Posterior cingulate gyrus (tissue), 11 donors: ENCODE measurements around the gene SHB.
A peak's percentile ranks its signal among the peaks of the same experiment; 100 is the strongest.

Experiments used
- DNase-seq, 10 donors: peaks; one replicate each; pipeline versions ENCODE4 v3.0.0 to v3.0.0-alpha.2; 2020 to 2021; ENCODE audit warnings: mixed read lengths in 3 of 10
- intact Hi-C: fragments of 100-400 bp; cut with DNase I; formaldehyde crosslinking; loops from one replicate; pipeline ENCODE4 v1.15.1; 2023

The SHB gene

DNA sequence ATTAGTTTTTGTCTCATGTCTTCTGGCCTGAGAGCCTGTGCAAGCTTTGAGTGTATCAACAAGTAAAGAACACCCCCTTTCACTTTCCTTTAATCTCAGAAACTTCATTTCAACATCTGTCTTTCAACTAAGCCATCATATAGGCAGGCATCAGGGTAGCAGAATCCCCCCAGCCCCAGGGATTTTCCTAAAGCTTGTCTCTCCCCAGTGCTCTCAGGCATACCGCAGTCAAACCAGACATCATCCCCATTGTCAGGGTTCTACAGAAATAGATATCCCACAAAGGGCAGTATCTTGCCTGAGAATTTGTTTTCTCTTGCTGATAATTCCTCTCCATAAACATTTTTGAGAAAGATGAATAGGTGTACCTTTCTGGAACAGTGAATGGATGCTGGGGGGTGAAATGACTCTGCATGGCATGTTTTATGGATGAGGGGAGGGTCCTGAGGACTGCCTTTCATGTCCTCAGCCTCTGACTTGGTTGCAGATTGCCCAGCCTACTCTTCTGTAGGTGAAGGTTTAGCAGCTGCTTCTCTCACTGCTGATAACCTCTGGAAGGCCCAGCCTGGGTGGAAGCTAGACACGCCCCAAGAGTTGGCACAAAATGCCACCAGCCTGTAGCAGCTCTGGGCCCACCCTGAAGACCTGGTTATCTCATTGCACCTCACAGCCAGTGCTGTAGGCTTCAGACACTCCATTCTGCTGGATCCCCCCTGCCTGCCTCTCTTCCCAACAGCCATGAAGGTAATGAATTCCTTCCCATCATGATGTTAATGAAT lies 20.5 kb upstream of the SHB start:
- DNase-seq = no peak
- intact Hi-C loops = loop anchor here (10.0 kb wide), 2 partner anchors 245 to 275 kb away; no protein-coding TSS in a partner anchor

DNA sequence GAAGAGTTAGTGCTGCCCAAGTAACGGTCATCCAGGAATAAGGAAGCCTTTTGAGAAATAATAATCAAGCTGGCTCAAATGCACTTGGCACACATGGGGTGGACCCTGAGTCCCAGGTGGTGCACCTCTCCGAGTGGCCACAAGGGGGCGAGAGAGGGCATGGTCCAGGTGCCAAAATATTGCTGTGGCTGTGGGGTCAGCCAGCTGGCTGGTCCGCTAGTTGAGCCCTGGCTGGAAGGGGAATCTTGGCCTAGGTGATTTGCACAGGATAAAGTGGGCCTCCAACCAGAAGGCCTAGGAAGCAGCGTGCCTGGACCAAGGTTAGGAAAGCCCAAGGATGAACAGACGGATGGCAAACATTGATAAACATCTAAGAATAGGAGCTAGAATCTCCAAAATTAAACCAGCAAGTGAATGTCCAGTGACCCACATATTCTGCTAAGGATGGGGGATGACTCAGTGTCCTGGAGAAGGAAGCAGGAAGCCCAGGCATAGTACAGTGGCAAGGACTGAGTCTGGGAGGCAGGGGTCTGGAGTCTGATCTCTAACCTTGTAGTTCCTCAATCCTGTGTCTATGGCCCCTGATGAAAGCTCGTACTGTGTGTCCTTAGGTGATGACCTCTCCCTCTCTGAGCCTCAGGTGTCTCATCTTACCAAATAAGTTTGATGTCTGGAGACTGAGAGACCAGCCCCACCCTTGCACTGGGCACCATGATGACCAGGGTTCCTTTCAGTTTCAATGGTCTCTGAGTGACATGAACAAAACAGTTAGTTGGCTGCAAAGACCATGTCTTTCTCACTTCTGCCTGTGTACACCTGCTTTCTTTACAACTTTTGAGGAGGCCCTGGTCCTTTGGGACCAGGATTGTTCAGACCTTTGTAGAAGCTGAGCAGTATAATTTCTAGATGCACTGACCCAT lies 19.2 kb upstream of the SHB start:
- intact Hi-C loops = loop anchor here (10.0 kb wide), 1 partner anchor 277 kb away; no protein-coding TSS in a partner anchor
- DNase-seq = peak; percentile 36 to 96 (median 82)

DNA sequence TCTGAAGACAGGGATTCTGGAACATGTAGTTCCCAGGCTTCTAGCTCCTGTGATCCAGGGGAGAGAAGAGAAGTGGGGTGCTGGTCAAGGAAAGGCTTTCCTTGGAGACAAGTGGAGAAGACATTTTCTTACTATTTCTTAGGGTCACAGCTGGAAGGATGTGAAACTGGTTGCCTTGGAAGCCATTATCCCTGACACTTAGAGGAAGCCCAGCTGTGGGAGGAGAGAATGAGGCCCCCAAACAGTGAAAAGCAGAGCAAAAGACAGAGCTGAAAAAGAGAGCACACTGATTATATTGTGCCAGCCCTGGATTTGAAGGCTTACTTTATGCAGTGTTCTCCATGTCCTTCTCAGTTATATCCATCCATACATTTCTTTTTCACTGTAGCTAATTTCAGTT lies 17.5 kb upstream of the SHB start:
- DNase-seq = no peak
- intact Hi-C loops = loop anchor here (10.0 kb wide), 1 partner anchor 278 kb away; no protein-coding TSS in a partner anchor

DNA sequence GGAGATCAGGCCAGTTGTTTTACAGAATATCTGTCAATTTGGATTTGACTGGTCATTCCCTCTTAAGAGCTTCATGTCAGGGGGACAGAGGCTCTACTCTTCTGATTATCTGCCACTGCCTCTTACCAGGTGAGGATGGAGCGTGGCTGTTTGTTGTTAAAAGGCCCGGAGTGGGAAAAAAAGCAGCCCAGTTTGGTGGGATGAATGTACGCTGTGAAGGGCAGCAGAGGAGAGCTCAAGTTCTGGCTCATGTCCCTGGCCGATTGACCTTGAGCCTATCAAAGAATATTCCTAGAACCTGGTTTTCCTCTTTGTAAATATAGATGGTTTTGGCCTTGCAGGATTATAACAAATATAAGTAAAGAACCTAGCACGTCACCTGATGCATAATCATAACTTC lies 16.3 kb upstream of the SHB start:
- no peak for DNase-seq
- intact Hi-C loops = loop anchor here (10.0 kb wide), 1 partner anchor 279 kb away; no protein-coding TSS in a partner anchor

DNA sequence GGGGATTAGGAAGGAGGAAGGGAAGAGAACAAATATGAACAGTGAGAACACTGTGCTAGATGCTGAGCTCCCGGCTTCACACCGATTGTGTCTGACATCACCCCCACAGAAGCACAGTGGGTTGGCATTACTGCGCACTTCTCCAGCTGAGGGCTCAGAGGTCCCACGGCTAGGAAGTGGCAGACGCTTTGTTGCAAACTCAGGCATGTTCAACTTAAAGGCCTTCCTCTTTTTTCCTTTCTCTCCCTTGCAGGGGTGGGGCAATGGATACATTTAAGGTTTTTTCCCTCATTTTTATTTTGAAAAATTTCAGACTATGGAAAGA lies 15.5 kb upstream of the SHB start:
- intact Hi-C loops = loop anchor here (5.0 to 10.0 kb wide), 2 partner anchors 73 to 280 kb away; no protein-coding TSS in a partner anchor
- DNase-seq = peak in 5 of 10 donors; percentile 24 to 92 (median 41)

DNA sequence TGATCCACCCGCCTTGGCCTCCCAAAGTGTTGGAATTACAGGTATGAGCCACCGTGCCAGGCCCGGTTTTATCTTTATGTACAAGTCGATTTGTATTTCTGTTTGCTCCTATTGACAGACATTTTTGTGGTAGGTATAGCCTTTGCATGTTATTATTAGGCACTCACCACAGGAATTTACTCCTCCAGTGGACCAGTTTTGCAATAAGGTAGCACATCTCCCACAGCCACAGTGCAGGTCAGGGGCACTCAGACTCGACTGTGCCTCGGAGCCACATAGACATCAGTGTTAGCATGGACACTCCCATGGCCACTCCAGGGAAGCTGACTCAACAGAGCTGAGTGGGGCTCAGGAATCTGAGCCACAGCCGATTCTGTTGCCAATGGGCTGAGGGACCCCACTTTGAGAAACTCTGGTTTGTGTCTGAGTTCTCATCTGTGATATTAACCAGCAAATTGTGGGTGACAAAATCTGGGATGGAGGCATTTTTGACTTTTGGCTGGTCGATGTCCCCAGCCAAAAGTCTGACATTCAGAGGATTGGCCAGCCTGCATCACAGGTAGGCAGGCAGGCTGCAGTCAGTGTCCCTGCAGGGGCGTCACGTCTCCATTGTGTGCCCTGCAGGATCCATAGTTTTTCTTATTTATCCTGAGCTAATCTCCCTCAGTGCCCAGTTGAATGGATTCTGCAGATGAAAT lies 15.0 kb upstream of the SHB start:
- intact Hi-C loops = loop anchor here (5.0 to 10.0 kb wide), 2 partner anchors 73 to 281 kb away; no protein-coding TSS in a partner anchor

DNA sequence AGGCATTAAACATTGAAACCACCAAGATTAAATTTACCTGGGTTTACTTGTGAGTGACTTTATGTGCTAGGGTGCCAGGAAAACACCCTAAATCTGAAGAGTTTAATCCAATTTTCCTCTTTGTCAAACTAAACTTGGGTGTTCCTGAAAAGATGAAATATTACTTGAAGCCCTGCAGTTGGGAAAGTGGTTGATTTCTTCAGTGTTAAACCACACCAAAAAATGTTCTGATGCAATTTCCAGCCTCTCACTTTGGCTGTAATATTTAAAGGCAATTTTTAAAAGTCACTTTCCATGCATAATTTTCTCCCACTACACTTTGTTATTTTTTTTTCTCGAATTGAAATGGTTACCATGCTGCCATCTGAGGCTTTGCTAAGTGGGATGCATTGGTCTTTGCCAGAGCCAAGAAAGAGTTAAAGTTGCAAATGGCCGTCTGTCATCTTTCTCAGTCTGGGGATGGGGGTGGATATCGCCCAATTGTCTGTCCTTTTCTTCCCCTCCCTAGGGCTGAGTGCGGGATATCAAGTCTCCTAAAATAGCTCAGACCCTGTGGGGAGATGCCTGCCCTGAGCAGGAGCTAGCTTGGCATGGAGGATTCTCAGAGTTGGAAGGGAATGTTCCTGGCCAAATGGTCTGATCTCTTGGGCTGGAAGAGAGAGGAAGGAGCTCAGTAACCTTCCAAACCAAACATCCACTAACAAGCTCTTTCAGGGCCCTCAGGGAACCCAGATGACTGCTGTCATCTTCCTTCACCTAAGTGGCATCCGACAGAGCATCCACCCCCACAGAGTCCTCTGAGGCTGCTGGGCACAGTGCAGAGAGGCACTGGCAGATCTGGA lies 13.6 kb upstream of the SHB start:
- intact Hi-C loops = loop anchor here (5.0 to 10.0 kb wide), 2 partner anchors 75 to 282 kb away; no protein-coding TSS in a partner anchor
- no peak for DNase-seq

More for the DNA sequence above, 15.0 kb upstream of the SHB start:
- DNase-seq = no peak

DNA sequence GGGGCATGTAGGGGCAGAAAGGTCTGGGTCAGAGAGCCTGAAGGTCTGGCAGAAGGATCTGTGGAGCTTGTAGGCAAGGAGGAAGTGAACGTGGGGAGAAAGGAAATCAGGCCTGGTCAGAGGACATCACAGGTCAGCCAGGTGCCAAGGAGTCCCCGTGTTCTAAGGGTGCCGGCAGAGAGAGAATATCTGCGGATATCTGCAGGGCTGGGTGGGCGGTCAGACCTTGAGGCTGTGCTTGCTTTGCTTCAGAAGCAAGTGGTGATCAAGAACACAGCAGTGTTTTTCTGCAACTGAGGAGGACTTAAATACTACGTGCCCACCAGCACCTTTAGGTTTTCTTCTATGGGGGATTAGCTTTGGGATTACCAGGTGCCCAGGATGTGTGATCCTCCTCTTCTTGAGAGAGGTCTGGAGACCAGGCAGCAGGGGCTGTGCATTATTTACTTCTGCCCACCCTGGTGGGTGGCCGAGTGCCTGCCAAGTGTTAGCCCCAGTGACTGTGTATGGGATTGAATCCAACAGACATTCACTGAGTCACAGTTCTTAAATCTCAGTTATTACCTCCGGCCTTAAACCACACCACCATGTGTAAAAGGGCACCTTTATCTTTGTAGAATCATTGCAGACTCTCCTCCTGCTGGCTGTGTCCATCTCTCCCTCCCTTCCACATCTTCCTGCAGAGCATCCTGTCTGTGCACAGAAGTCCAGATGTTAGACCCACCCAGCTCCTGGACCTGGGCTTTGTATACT lies 12.5 kb upstream of the SHB start:
- intact Hi-C loops = loop anchor here (5.0 to 10.0 kb wide), 2 partner anchors 76 to 283 kb away; no protein-coding TSS in a partner anchor
- no peak for DNase-seq

DNA sequence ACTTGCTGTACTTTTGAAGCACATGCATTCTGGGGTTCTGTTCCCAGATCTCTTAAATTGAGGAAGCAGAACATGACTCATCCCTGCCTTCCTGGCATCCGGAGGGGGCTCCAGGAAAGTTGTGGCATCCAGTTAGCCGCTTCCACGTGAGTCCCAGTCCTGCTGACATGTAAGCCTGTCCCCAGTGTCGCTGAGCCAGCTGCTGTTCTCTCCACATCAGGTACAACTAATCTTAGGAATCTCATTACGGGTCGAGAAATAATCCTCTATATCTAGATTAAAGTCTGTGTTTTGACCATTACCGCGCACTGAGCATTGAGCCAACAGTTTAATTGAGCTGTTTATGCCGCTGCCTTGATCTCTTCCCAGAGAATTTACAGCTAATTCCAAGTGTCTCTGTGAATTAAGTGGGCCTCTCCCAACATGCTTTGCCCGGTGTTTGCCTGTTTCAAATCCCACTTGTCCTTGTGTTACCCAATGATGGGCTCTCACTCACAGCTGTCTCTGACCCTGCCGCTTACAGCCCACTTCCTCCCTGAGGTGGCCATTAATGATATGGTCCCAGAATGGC lies 10.5 kb upstream of the SHB start:
- intact Hi-C loops = loop anchor here (5.0 to 10.0 kb wide), 2 partner anchors 78 to 285 kb away; no protein-coding TSS in a partner anchor

DNA sequence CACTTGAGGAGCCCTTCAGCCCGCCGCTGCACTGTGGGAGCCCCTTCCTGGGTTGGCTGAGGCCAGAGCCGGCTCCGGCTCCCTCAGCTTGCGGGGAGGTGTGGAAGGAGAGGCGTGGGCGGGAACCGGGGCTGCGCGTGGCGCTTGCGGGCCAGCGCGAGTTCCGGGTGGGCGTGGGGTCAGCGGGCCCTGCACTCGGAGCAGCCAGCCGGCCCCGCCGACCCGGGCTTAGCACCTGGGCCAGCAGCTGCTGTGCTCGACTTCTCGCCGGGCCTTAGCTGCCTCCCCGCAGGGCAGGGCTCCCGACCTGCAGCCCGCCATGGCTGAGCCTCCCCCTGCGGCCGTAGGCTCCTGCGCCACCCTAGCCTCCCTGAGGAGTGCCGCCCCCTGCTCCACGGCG lies 6.2 kb upstream of the SHB start:
- no peak for DNase-seq

More for the DNA sequence above, 10.5 kb upstream of the SHB start:
- DNase-seq = no peak

DNA sequence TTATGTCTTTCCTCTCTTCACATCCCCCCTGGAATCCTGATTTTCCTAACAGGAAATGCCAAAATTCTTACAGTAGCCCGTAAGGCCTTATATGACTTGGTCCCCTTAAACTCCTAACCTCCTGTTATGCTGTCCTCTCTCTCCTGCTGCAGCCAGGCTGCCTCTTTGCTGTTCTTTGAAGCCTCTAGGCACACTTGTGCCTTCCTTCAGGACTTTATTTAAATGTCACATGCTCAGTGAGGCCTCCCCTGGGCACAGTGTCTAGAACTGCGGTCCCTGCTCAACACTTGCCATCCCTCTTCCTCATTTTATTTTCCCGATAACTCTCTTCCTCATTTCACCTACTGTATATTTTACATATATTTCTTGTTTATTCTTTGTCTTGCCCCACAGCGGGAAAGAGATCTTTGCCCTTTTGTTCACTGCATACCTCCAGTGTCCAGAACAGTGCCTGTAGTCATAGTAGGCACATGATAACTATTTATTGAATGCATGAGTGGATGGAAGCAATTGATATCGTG lies 5.5 kb upstream of the SHB start:
- intact Hi-C loops = no loop called here
- no peak for DNase-seq

More for the DNA sequence above, 6.2 kb upstream of the SHB start:
- intact Hi-C loops = no loop called here

DNA sequence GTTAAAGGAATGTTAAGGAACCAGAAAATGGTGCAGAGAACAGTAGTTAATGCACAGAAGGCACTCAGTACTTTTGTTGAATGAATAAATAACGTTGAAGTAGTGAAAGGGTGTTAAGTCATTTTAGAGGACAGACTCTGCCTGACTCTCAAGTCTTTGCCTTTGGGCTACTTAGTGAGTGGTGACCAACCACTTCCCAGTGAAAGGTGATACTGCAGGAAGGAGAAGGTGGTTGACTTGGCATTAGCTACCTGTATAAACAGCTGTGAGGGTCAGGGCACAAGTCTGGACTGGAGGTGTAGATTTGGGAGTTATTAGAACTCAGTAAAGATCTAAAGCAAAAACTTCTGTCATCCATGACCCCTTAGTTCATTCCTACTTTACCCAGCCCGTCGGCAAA lies 4.9 kb upstream of the SHB start:
- no peak for DNase-seq
- intact Hi-C loops = no loop called here

DNA sequence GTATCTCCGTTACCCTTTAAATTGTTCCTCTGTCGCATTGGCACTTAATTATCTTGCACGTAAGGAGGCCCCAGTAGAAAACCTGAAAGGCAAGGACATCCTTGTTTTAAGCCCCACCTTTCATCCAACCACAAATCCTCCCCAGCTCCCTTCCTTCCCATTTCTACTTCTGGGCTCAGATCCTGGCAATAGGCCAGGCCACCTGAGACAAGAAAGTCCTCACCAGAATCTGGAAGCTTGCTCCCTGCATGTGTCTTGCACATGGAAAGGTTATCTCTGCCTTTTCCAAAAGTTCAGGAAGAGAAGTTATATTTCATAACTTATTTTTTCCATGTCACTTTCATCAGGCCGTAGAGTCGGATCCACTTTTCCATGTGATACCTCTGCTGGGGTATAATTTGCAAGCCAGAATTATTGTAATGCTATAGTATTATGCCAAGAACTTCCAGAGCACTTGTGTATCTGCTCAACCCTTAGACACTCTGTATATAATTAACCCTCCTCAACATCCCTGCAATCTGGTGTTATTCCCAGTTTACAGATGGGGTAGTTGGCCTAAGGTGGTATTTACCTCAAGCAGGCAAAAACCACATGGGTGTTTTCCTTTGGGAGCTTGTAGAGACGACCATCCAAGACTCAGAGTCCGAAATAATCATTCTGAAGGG lies 2.6 kb upstream of the SHB start:
- peak in 1 of 10 donors; percentile 22 for DNase-seq

DNA sequence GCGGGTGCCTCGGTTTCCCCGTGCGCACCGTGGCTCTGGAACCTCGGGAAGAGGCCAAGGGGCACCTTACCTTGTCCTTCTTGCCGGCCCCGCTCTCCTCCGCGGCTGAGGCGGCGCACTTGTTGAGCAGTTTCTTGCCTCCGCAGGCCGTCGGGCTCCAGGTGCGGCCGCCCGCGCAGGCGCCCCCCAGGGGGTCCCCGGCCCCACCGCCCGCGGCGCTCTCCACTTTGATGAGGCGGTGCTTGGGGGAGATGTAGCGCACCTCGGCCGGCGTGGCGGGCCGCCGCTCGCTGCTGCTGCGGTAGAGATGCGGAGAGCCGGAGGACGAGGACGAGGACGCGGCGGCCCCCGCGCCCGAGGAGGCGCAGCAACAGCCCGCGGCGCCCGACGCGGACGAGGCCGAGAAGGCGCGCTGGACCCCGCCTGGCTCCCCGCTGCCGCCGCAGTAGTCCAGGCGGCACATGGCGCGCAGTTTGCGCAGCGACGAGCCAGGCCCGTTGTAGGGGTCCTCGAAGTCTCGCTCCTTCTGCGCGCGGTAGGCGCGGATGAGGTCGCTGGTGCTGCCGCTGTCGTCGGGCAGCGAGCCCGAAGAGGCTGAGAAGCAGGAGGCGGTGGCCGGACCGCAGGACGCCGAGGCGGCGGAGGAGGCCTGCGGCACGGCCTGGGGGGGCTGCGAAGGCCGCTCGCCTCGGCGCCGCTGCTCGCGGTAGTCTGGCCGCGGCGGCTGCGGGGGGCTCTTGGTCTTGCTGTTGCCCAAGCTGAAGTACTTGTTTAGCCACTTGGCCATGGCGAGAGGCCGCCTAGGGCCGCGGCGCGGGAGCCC lies 957 bp downstream of the SHB start:
- peak in 2 of 10 donors; percentile 29 to 84 for DNase-seq
- intact Hi-C loops = loop anchor here (1.0 to 2.0 kb wide), 3 partner anchors 50 to 155 kb away; no protein-coding TSS in a partner anchor

More for the DNA sequence above, 2.6 kb upstream of the SHB start:
- intact Hi-C loops = no loop called here

DNA sequence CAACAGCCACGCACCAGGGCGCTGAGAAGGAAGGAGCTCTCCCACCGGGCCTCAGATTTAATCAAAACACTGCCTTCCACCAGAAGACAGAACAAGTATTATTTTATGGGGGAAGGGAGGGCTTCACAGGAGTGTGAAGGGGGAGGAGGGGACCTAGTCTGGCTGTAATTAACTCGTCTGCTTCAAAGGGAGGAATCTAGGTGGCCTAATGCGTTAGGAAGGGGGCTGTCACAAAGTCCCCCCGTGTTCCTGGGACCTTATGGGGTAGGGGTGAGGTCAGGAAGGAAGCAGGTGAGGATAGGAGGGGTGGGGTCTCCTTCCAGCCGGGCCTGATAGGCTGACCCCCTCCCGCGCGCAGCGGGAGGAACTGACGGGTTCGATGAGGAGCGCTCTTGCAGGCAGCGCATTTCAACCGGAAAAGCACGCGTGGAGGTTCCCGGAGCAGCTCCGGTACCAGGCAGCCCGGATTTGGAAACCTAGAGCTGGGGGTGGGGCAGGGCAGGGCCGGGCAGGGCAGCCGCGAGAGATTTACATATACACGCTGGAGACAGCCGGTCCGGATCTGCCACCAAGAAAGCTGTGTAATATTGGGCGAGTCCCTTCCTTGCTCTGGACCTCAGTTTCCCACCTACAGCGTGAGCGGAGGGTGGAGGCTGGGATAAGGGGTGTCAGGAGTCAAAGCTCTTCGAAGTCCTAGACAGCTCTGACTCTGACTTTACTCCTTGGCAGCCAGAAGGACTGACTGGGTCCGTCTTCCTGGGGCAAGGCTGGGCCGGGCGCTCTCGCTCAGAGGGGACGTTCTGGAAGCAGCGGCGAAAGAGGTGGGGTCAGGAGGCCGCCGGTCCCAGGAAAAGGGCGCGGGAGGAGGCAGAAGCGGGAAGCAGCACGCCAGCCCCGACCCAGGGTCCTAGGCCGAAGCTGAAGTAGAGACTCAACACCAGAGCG lies 1.8 kb downstream of the SHB start:
- intact Hi-C loops = no loop called here
- peak in 5 of 10 donors; percentile 34 to 91 (median 40) for DNase-seq
